Fibroblast of mammary gland (primary cell): ENCODE results near the gene ZNF81.

Experiments used
- DNase-seq: peaks from one replicate; pipeline ENCODE4 v3.0.0-alpha.2; 2010; ENCODE audit warnings: low read depth
- H3K4me3 ChIP-seq: 2 replicates; pipeline ENCODE4 v1.5.1; 2011; ENCODE audit warnings: low read depth, mild to moderate bottlenecking, low read length, moderate library complexity; ENCODE audit not compliant: control insufficient read depth
- CTCF ChIP-seq: conservative IDR thresholded peaks from 2 replicates; pipeline ENCODE4 v1.5.1; 2011; ENCODE audit warnings: low read depth, low read length, inconsistent platforms; ENCODE audit not compliant: control insufficient read depth, insufficient read depth

ZNF81 gene

GRCh38 chrX:47828984-47829383 is 7.7 kb upstream of the ZNF81 start:
- TF ChIP-seq CTCF = no peak
- DNase-seq = peak; percentile 19
- no peak overlapping the region for H3K4me3 ChIP-seq

GRCh38 chrX:47831788-47832187 is 4.9 kb upstream of the ZNF81 start:
- peak; percentile 52 for TF ChIP-seq CTCF
- no peak overlapping the region for H3K4me3 ChIP-seq
- peak; percentile 35 for DNase-seq

GRCh38 chrX:47838361-47838760 is 1.7 kb downstream of the ZNF81 start:
- no peak for DNase-seq
- TF ChIP-seq CTCF = no peak
- no peak overlapping the region for H3K4me3 ChIP-seq

GRCh38 chrX:47840111-47840510 is 3.4 kb downstream of the ZNF81 start:
- no peak for TF ChIP-seq CTCF
- no peak overlapping the region for H3K4me3 ChIP-seq
- DNase-seq = no peak

- no peak overlapping the region for H3K4me3 ChIP-seq
- no peak for DNase-seq
- TF ChIP-seq CTCF = no peak
These were observed 6.7 kb downstream of the ZNF81 start for GRCh38 chrX:47843363-47843762.

- no peak overlapping the region for H3K4me3 ChIP-seq
- DNase-seq = no peak
- no peak for TF ChIP-seq CTCF
These were observed 7.4 kb downstream of the ZNF81 start for GRCh38 chrX:47844117-47844516.

- no peak for TF ChIP-seq CTCF
- no peak overlapping the region for H3K4me3 ChIP-seq
- DNase-seq = no peak
These were observed 9.3 kb downstream of the ZNF81 start for GRCh38 chrX:47846040-47846439.
